AG04450 (cell line): ENCODE measurements around the gene IGFL1. TPM values are rescaled to one million over a fixed set of nuclear protein-coding genes. Genes with fewer than 3 reads are reported as not detected.
"Not testable (repeated sequence)": the region's sequence is repeated elsewhere in the genome, so short reads cannot be mapped to it uniquely, and the experiment has no call there.

Source experiments
- CTCF ChIA-PET: fragments of 300-600, 350-600 bp; formaldehyde crosslinking; extraction: SDS; loops from one replicate; lab custom pipeline; 2022; ENCODE audit warnings: antibody characterized with exemption, inconsistent platforms; lab: Charles Lee
- POLR2A ChIA-PET: fragments of 350-600 bp; formaldehyde crosslinking; extraction: SDS; loops from one replicate; lab custom pipeline; 2021; ENCODE audit warnings: antibody characterized with exemption, inconsistent platforms; lab: Yijun Ruan, JAX
- DNase-seq: peaks from one replicate; pipeline ENCODE4 v3.0.0-alpha.2; 2011; ENCODE audit warnings: low read depth, low spot score
- H3K27ac ChIP-seq: one replicate; pipeline ENCODE4 v1.5.1; 2012; ENCODE audit warnings: low read depth, low read length, control low read depth
- H3K27me3 ChIP-seq: one replicate; pipeline ENCODE4 v1.6.0; 2012; ENCODE audit warnings: low read length; ENCODE audit not compliant: control insufficient read depth, insufficient read depth
- H3K4me3 ChIP-seq: 2 replicates; pipeline ENCODE4 v1.5.1; 2011; ENCODE audit warnings: mild to moderate bottlenecking, low read depth, low read length, control low read depth
- H3K9me3 ChIP-seq: 2 replicates; pipeline ENCODE4 v1.5.1; 2012; ENCODE audit warnings: low read length; ENCODE audit not compliant: control insufficient read depth, insufficient read depth
- CTCF ChIP-seq: IDR thresholded peaks from 2 replicates; pipeline ENCODE4 v1.5.1; 2011; ENCODE audit warnings: low read depth, low read length, control low read depth, inconsistent platforms
- polyA minus RNA-seq: library from RNA; depleted of rRNA, polyadenylated mRNA; stranded (reverse); fragments of >200 nt; gene quantifications from 2 replicates; pipeline ENCODE4 v1.2.3, GENCODE V29; 2011; rRNA and poly(A)+ RNA removed
- polyA plus RNA-seq: library from polyadenylated mRNA; depleted of rRNA; stranded (reverse); fragments of >200 nt; gene quantifications from 2 replicates; pipeline ENCODE4 v1.2.3, GENCODE V29; 2011; rRNA removed

The IGFL1 gene
- polyA plus RNA-seq (not detected in 2 replicates), polyA minus RNA-seq (not detected in 2 replicates)

GRCh38 chr19:46229442-46229841, at the start of gene IGFL1:
Gene IGFL1, plus strand, starts transcription at chr19:46229742. Its CDS starts 33 bp downstream, at chr19:46229775.
- no peak for TF ChIP-seq CTCF
- CTCF ChIA-PET: no interaction called here
- Histone ChIP-seq H3K27me3 (peaks cover 35% of the 10 kb centered on the region), H3K27ac (no peak within 1 kb of the TSS), H3K9me3 (no peaks in the 10 kb centered on the region), H3K4me3 (no peak within 1 kb of the TSS)
- POLR2A ChIA-PET: no interaction called here
- DNase-seq: no peak

- Histone ChIP-seq H3K9me3 (no peaks in the 10 kb centered on the region; the same call in 1 of the 2 replicates), H3K27me3 (peaks cover 24% of the 10 kb centered on the region), H3K27ac (no peak overlapping the region), H3K4me3 (no peak overlapping the region)
- no peak for TF ChIP-seq CTCF
- CTCF ChIA-PET: no interaction called here
- POLR2A ChIA-PET: interaction anchor here (0.5 kb wide), 1 partner anchor 713 kb away, joined by 3 read pairs; the partner anchor contains the start of gene FOSB
- DNase-seq: no peak
These were observed 48.7 kb upstream of the IGFL1 start for GRCh38 chr19:46180701-46181387.

- Histone ChIP-seq H3K27me3 (peaks cover 26% of the 10 kb centered on the region), H3K27ac (no peak overlapping the region), H3K4me3 (no peak overlapping the region), H3K9me3 (no peaks in the 10 kb centered on the region; the same call in 1 of the 2 replicates)
- ChIA-PET POLR2A (interaction anchor here (0.5 kb wide), 1 partner anchor 714 kb away, joined by 3 read pairs; the partner anchor contains the start of gene FOSB), CTCF (no interaction called here)
- DNase-seq: no peak
- no peak for TF ChIP-seq CTCF
These were observed 48.2 kb upstream of the IGFL1 start for GRCh38 chr19:46181388-46181779.

GRCh38 chr19:46182476-46182875, 47.1 kb upstream of the IGFL1 start:
- Histone ChIP-seq H3K4me3 (no peak overlapping the region), H3K27me3 (peaks cover 32% of the 10 kb centered on the region), H3K9me3 (no peaks in the 10 kb centered on the region; the same call in 1 of the 2 replicates), H3K27ac (no peak overlapping the region)
- CTCF ChIA-PET: no interaction called here
- no peak for DNase-seq
- TF ChIP-seq CTCF: no peak
- POLR2A ChIA-PET: no interaction called here

- H3K9me3 ChIP-seq, DNase-seq, POLR2A ChIA-PET, CTCF ChIA-PET, H3K27ac ChIP-seq, H3K4me3 ChIP-seq: not testable (repeated sequence)
- peaks cover 39% of the 10 kb centered on the region for H3K27me3 ChIP-seq
These were observed 44.5 kb upstream of the IGFL1 start for GRCh38 chr19:46184775-46185710.
